Hepatocyte (in vitro differentiated cells): Measurements from ENCODE around the gene PSMG3.

Source experiments
- EZH2 ChIP-seq: fragments of 200-600 bp; sonication (generic); IDR thresholded peaks from 2 replicates; pipeline ENCODE4 v1.6.1; 2016; ENCODE audit warnings: antibody characterized with exemption, mild to moderate bottlenecking, borderline replicate concordance
- EZH2phosphoT487 ChIP-seq: fragments of 200-600 bp; sonication (generic); IDR thresholded peaks from one replicate; pipeline ENCODE4 v1.6.1; 2018; ENCODE audit warnings: antibody characterized with exemption, mild to moderate bottlenecking, low read depth, moderate library complexity; ENCODE audit not compliant: unreplicated experiment, severe bottlenecking
- TF ChIP-seq, protein P1 (sequence below): fragments of 200-600 bp; sonication (generic); IDR thresholded peaks from 2 replicates; pipeline ENCODE4 v1.5.1; 2016; ENCODE audit warnings: antibody characterized with exemption, mild to moderate bottlenecking; ENCODE audit not compliant: poor library complexity

DNA sequence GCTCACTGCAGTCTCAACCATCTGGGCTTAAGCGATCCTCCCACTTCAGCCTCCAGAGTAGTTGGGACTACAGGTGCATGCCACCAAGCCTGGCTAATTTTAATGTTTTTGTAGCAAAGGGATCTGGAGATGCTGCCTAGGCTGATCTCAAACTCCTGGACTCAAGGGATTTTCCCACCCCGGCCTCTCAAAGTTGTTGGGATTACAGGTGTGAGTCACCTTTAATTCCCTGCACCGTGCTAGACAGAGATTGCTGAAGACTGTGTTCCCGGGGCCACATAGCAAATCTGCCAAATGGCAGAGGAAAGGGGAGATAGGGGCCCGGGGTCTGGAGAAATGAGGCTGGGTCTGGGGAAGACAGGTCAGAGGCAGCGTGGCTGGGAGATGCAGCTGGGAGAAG, 20.6 kb upstream of the PSMG3 start:
- TF ChIP-seq, protein P1, sequence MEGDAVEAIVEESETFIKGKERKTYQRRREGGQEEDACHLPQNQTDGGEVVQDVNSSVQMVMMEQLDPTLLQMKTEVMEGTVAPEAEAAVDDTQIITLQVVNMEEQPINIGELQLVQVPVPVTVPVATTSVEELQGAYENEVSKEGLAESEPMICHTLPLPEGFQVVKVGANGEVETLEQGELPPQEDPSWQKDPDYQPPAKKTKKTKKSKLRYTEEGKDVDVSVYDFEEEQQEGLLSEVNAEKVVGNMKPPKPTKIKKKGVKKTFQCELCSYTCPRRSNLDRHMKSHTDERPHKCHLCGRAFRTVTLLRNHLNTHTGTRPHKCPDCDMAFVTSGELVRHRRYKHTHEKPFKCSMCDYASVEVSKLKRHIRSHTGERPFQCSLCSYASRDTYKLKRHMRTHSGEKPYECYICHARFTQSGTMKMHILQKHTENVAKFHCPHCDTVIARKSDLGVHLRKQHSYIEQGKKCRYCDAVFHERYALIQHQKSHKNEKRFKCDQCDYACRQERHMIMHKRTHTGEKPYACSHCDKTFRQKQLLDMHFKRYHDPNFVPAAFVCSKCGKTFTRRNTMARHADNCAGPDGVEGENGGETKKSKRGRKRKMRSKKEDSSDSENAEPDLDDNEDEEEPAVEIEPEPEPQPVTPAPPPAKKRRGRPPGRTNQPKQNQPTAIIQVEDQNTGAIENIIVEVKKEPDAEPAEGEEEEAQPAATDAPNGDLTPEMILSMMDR, result no peak
- TF ChIP-seq EZH2 (no peak), EZH2phosphoT487 (no peak)
